T-helper 1 cell treated with Interleukin-12 subunit alpha and Interleukin-12 subunit beta and Interleukin-4 antibody, amounts not matched to agents 30 ng/mL and 1 ng/mL, for 36 hours (primary cell): ENCODE measurements around the gene PAPOLG. TPM values are rescaled to one million over a fixed set of nuclear protein-coding genes. Genes with fewer than 3 reads are reported as not detected.
"Not testable (repeated sequence)": the region's sequence is repeated elsewhere in the genome, so short reads cannot be mapped to it uniquely, and the experiment has no call there.

ENCODE experiments used
- intact Hi-C: fragments of 100-400 bp; cut with micrococcal nuclease; formaldehyde crosslinking; loops from one replicate; pipeline ENCODE4 v1.15.1; 2024
- total RNA-seq: library from RNA; stranded (reverse); gene quantifications from 2 replicates; pipeline ENCODE4 v1.2.3, GENCODE V29; 2022

PAPOLG gene
- total RNA-seq, 1 donor from 2014 or later, result 21.8 TPM

GRCh38 chr2:60771508-60771907 is 15.4 kb downstream of the PAPOLG start:
- intact Hi-C loops, result no loop called here

GRCh38 chr2:60775048-60775639 is 19.1 kb downstream of the PAPOLG start:
- intact Hi-C loops, result no loop called here

GRCh38 chr2:60778352-60778751 is 22.3 kb downstream of the PAPOLG start:
- intact Hi-C loops, result no loop called here

- intact Hi-C loops, result no loop called here
Observed at GRCh38 chr2:60779426-60779825, 23.4 kb downstream of the PAPOLG start.

- intact Hi-C loops, result no loop called here
Observed at GRCh38 chr2:60780721-60781120, 24.7 kb downstream of the PAPOLG start.

- intact Hi-C loops, result no loop called here
Observed at GRCh38 chr2:60793169-60793568, 37.1 kb downstream of the PAPOLG start.

GRCh38 chr2:60794271-60794863 is 38.3 kb downstream of the PAPOLG start:
- intact Hi-C loops, result loop anchor here (1.0 to 2.0 kb wide), 3 partner anchors 25 to 205 kb away; no protein-coding TSS in a partner anchor

GRCh38 chr2:60796573-60797509 is 40.8 kb downstream of the PAPOLG start:
- intact Hi-C loops, result no loop called here

GRCh38 chr2:60804473-60804872 is 48.4 kb downstream of the PAPOLG start:
- intact Hi-C loops, result no loop called here

GRCh38 chr2:60806595-60806987 is 50.5 kb downstream of the PAPOLG start:
- intact Hi-C loops, result loop anchor here (2.0 to 5.0 kb wide), 2 partner anchors 78 to 99 kb away; no protein-coding TSS in a partner anchor

- intact Hi-C loops, result loop anchor here (1.0 to 5.0 kb wide), 3 partner anchors 12 to 100 kb away; no protein-coding TSS in a partner anchor
Observed at GRCh38 chr2:60806988-60807681, 51.1 kb downstream of the PAPOLG start.

- intact Hi-C loops, result loop anchor here (5.0 kb wide), 1 partner anchor 101 kb away; no protein-coding TSS in a partner anchor
Observed at GRCh38 chr2:60808330-60808801, 52.3 kb downstream of the PAPOLG start.

- intact Hi-C loops, result no loop called here
Observed at GRCh38 chr2:60811491-60812375, 55.7 kb downstream of the PAPOLG start.

GRCh38 chr2:60817191-60817590 is 61.1 kb downstream of the PAPOLG start:
- intact Hi-C loops, result not testable (repeated sequence)

GRCh38 chr2:60818272-60818671 is 62.2 kb downstream of the PAPOLG start:
- intact Hi-C loops, result no loop called here

- intact Hi-C loops, result loop anchor here (1.0 kb wide), 10 partner anchors 12 to 1035 kb away; partner anchors contain the start of genes FAM161A, PAPOLG, PEX13 and REL
Observed at GRCh38 chr2:60819155-60819862, 63.2 kb downstream of the PAPOLG start.

- intact Hi-C loops, result loop anchor here (1.0 kb wide), 10 partner anchors 13 to 1034 kb away; partner anchors contain the start of genes FAM161A, PAPOLG, PEX13 and REL
Observed at GRCh38 chr2:60819936-60820335, 63.9 kb downstream of the PAPOLG start.

- intact Hi-C loops, result no loop called here
Observed at GRCh38 chr2:60820416-60821132, 64.5 kb downstream of the PAPOLG start.

- intact Hi-C loops, result no loop called here
Observed at GRCh38 chr2:60821133-60821469, 65.0 kb downstream of the PAPOLG start.
